Dendritic cell treated with granulocyte-macrophage colony-stimulating factor and Interleukin-4, amounts not matched to agents 40 ng/mL and 50 ng/mL, for 4 days (primary cell): ENCODE data around the gene MERTK.
"Not testable (repeated sequence)": the region's sequence is repeated elsewhere in the genome, so short reads cannot be mapped to it uniquely, and the experiment has no call there.

Source experiments
- H3K27ac Mint-ChIP-seq: one replicate; pipeline ENCODE4 v1.8.0; 2022; ENCODE audit warnings: mild to moderate bottlenecking, mixed read lengths
- H3K27me3 Mint-ChIP-seq: one replicate; pipeline ENCODE4 v1.8.0; 2022; ENCODE audit warnings: mild to moderate bottlenecking, mixed read lengths
- H3K36me3 Mint-ChIP-seq: one replicate; pipeline ENCODE4 v1.8.0; 2022; ENCODE audit warnings: low read depth, mixed read lengths
- H3K4me1 Mint-ChIP-seq: one replicate; pipeline ENCODE4 v1.8.0; 2022; ENCODE audit warnings: low read depth, mixed read lengths
- H3K4me3 Mint-ChIP-seq: one replicate; pipeline ENCODE4 v1.8.0; 2022; ENCODE audit warnings: mild to moderate bottlenecking, moderate library complexity, mixed read lengths
- H3K9me3 Mint-ChIP-seq: one replicate; pipeline ENCODE4 v1.8.0; 2022; ENCODE audit warnings: mixed read lengths
- intact Hi-C: fragments of 100-400 bp; cut with micrococcal nuclease; formaldehyde crosslinking; loops from one replicate; pipeline ENCODE4 v1.15.0; 2022

Gene MERTK

DNA sequence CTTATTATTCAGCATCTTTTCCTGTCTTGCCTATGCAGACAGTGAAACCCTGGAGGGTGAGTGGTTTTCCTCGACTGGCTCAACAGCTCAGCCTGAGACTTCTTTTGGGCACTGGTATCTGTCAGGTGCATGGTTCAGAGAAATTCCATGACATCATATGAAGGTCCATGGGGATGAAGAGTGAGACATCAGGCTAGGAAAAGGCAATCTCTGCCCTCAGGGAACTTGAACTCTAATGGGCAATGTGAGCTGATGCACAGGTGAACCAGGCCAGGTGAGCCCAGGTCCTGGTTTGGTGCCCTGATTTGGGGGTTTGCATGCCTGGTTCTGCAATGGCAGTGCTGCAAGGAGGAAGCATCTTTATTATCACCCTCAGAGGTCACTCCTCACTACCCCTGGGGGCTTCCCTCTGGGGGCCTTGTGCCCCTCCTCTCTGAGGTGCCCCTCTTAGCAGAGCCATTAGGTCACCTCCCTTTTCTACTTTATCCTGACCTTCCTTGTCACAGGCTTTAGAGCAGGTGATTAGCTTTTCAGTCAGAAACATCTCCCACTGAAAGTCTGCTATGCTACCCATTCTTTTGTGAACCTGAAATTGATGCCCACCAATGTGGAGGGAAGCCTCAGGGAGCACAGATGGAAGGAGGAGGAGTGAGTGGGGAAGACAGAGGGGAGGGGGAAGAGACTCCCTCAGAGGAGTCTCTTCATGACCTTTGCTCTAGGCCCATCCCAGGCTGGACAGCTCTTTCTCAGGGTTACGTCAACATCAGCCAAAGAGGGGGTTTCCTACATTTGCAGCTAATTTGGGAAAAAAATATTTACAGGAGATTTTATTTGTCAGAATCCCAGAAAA, 47.3 kb downstream of the MERTK start:
- Mint-ChIP-seq H3K27me3 (no peaks in the 10 kb centered on the region), H3K4me3 (no peak overlapping the region), H3K9me3 (no peaks in the 10 kb centered on the region), H3K27ac (no peak overlapping the region), H3K36me3 (peaks cover 15% of the 10 kb centered on the region), H3K4me1 (peaks cover 9% of the 10 kb centered on the region)
- intact Hi-C loops: no loop called here

- peaks cover 15% of the 10 kb centered on the region for H3K36me3 Mint-ChIP-seq
- H3K9me3 Mint-ChIP-seq: no peaks in the 10 kb centered on the region
- intact Hi-C loops: no loop called here
- H3K27ac Mint-ChIP-seq: no peak overlapping the region
- peaks cover 9% of the 10 kb centered on the region for H3K4me1 Mint-ChIP-seq
- H3K4me3 Mint-ChIP-seq: no peak overlapping the region
- H3K27me3 Mint-ChIP-seq: no peaks in the 10 kb centered on the region
Measured at GRCh38 chr2:111946294-111947114, 48.1 kb downstream of the MERTK start.

- Mint-ChIP-seq H3K4me3 (no peak overlapping the region), H3K36me3 (peaks cover 15% of the 10 kb centered on the region), H3K27ac (no peak overlapping the region), H3K4me1 (peaks cover 9% of the 10 kb centered on the region), H3K9me3 (no peaks in the 10 kb centered on the region), H3K27me3 (no peaks in the 10 kb centered on the region)
- intact Hi-C loops: no loop called here
Measured at GRCh38 chr2:111947219-111947618, 48.8 kb downstream of the MERTK start.

DNA sequence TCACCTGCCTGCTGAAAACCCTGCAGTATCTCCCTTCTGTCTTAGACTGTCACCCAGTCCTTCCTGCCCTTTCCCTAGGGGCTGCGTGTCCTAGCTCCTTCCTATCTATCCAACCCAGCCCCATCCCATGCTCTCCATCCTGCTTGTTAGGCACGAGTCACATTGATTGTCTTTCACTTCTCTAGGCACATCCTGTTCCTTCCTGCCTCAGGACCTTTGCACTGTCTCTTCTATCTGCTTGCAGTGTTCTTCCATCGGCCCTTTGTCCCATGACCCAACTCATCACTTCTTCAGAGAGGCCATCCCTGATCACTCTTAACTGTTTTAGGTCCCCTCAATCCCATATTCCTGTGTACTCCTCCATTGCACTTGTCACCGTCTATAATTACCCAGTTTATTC, 50.4 kb downstream of the MERTK start:
- intact Hi-C loops: no loop called here
- H3K4me3 Mint-ChIP-seq: no peak overlapping the region
- H3K36me3 Mint-ChIP-seq: peaks cover 15% of the 10 kb centered on the region
- no peak overlapping the region for H3K27ac Mint-ChIP-seq
- H3K9me3 Mint-ChIP-seq: no peaks in the 10 kb centered on the region
- H3K27me3 Mint-ChIP-seq: no peaks in the 10 kb centered on the region
- H3K4me1 Mint-ChIP-seq: peaks cover 11% of the 10 kb centered on the region

DNA sequence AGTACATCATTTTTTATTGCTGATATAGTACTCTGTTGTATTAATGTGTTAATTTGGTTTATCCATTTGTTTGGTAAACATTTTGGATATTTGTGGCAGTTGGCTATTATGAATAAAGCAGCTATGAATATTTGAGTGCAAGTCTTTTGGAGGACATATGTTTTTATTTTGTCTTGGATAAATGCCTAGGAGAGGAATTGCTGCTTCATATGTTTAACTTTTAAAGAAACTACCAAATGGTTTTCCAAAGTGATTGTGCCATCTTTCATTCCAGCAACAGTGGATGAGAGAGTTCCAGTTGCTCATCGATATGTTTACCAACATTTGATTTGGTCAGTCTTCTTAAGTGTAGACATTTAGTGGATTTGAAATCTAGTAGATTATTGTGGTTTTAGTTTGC, 51.8 kb downstream of the MERTK start:
- Mint-ChIP-seq H3K27ac (no peak overlapping the region), H3K36me3 (peaks cover 15% of the 10 kb centered on the region), H3K27me3 (no peaks in the 10 kb centered on the region), H3K4me3 (no peak overlapping the region), H3K9me3 (no peaks in the 10 kb centered on the region), H3K4me1 (peaks cover 14% of the 10 kb centered on the region)
- intact Hi-C loops: no loop called here

DNA sequence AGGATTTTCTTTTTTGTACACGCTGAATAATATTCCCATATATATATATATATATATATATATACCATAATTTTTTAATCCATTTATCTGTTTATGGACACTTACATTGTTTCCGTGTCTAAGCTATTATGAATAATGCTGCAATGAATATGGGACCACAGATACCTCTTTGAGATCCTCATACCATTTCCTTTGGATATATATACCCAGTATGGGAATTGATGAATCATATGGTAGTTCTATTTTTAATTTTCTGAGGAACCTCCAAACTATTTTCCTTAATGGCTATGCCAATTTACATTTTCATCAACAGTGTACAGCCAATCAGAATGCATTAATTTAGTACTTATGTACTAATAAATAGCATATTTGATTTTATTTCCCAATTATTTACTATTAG, 53.1 kb downstream of the MERTK start:
- no peak overlapping the region for H3K4me3 Mint-ChIP-seq
- intact Hi-C loops: no loop called here
- peaks cover 14% of the 10 kb centered on the region for H3K4me1 Mint-ChIP-seq
- H3K36me3 Mint-ChIP-seq: peaks cover 15% of the 10 kb centered on the region
- no peaks in the 10 kb centered on the region for H3K9me3 Mint-ChIP-seq
- H3K27me3 Mint-ChIP-seq: no peaks in the 10 kb centered on the region
- no peak overlapping the region for H3K27ac Mint-ChIP-seq

DNA sequence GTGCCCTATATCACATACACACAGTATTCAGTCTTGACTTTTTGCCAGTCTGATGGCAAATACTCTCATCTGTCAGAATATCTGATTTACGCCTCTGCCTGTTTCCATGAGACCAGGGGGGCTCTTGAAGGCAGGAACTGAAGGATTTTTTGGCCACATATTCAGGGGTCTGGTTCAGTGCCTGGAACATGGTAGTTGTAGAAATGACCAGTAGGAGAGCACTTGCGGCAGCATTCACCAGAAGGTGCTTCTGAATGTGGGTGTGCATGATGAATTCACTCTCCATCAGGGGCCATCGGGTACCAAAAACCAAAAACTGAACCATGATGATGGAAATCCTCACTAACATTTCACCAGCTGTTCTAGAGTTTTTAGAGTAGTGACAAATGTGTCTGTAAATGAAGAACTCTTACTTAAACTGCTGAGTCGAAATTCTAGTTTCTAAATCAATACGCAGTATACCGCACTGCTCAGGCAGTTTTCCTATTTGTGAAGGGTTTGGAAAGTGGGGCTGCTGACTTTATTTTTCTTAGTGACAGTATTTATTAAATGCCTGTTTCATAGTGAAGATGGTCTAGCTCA, 54.6 kb downstream of the MERTK start:
- Mint-ChIP-seq H3K9me3 (no peaks in the 10 kb centered on the region), H3K4me3 (no peak overlapping the region), H3K27me3 (no peaks in the 10 kb centered on the region), H3K4me1 (peaks cover 24% of the 10 kb centered on the region), H3K36me3 (peaks cover 7% of the 10 kb centered on the region), H3K27ac (no peak overlapping the region)
- intact Hi-C loops: no loop called here

DNA sequence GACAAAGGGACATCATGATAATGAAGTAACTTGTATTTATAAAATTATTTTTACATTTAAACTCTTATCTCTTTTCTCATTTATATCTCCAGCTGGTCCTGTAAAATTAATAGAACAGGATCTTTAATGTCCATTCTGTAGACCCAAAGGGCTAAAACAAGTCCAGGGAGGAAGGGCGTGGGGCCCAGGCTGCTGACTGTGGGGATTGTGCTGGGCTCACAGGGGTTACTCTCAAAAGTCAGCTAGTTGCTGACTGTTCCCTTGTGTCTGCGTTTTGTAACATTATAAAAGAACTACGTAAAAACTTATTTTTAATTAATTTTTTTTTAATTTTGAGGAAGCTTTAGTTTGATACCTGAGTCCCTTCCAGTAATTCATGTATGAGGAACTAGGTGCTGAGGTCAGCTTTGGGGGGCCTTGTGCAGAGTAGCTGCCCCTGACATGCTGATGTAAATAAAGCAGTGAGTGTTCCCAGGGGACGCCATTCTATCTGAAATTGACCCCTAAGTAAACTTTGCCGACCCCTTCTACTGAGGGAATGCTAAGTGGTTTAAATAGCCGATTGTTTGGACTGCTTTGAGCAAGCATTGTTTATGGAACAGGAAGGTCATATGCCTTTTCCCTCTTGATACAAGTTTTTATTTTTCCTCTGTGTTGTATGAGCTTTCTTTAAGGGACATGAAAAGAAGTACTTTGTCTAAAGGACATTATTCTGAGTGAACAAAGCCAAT, 56.4 kb downstream of the MERTK start:
- intact Hi-C loops: no loop called here
- Mint-ChIP-seq H3K9me3 (no peaks in the 10 kb centered on the region), H3K27ac (no peak overlapping the region), H3K36me3 (no peaks in the 10 kb centered on the region), H3K27me3 (no peaks in the 10 kb centered on the region), H3K4me1 (peaks cover 19% of the 10 kb centered on the region), H3K4me3 (no peak overlapping the region)

DNA sequence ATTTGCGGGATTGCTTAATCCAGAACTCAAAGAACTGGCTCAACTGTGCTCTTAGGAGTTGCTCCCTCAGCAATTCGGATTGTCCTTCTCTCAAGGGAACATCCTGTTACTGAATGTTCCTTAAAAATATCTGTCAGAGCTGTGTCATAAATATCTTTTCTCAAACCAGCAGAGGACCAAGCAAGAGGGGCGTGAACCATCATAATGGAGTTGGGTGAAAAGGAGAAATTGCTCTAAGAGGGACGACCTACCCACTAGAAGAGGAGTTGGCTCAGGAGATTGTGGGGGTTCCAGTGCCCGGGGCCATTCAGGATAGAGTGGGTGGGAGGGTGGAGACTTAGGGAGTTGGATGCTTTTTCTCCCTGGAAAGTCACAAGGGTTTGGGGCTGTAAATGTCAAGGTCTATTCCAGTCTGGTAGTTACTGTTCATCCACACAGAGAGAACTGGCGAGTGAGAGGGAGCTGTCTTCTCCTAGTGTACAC, 59.5 kb downstream of the MERTK start:
- intact Hi-C loops: no loop called here
- H3K4me1 Mint-ChIP-seq: peaks cover 19% of the 10 kb centered on the region
- H3K27me3 Mint-ChIP-seq: no peaks in the 10 kb centered on the region
- H3K27ac Mint-ChIP-seq: no peak overlapping the region
- no peaks in the 10 kb centered on the region for H3K36me3 Mint-ChIP-seq
- no peaks in the 10 kb centered on the region for H3K9me3 Mint-ChIP-seq
- H3K4me3 Mint-ChIP-seq: no peak overlapping the region

DNA sequence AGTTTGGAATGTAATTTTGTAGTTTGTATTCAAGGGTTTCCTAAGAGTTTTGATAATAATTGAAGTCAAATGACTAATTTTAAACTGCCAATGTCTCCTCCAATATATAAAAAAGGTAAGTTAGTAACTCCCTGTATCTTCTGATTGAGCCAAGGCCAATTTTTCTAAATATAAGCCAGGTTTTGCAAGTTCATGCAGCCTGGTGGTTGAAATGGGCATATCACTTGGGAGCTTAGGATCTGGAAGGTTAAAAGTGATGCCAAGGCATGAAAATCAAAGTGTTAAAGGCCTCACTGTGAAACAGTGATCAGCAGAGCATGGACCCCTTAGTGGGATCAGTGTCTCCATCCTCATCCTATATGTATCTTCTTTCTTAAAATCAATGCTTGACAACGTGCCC, 60.5 kb downstream of the MERTK start:
- Mint-ChIP-seq H3K4me3 (no peak overlapping the region), H3K27me3 (no peaks in the 10 kb centered on the region), H3K36me3 (no peaks in the 10 kb centered on the region), H3K9me3 (no peaks in the 10 kb centered on the region), H3K4me1 (peaks cover 16% of the 10 kb centered on the region), H3K27ac (peak overlapping the region; percentile 11)
- intact Hi-C loops: no loop called here

- H3K4me3 Mint-ChIP-seq: no peak overlapping the region
- no peak overlapping the region for H3K27ac Mint-ChIP-seq
- intact Hi-C loops: no loop called here
- no peaks in the 10 kb centered on the region for H3K9me3 Mint-ChIP-seq
- no peaks in the 10 kb centered on the region for H3K36me3 Mint-ChIP-seq
- no peaks in the 10 kb centered on the region for H3K27me3 Mint-ChIP-seq
- peaks cover 27% of the 10 kb centered on the region for H3K4me1 Mint-ChIP-seq
Measured at GRCh38 chr2:111961663-111962062, 63.3 kb downstream of the MERTK start.

- H3K27me3 Mint-ChIP-seq, H3K9me3 Mint-ChIP-seq, intact Hi-C loops, H3K36me3 Mint-ChIP-seq, H3K27ac Mint-ChIP-seq, H3K4me3 Mint-ChIP-seq: not testable (repeated sequence)
- peaks cover 27% of the 10 kb centered on the region for H3K4me1 Mint-ChIP-seq
Measured at GRCh38 chr2:111963086-111963485, 64.7 kb downstream of the MERTK start.

- H3K9me3 Mint-ChIP-seq, H3K36me3 Mint-ChIP-seq, H3K27me3 Mint-ChIP-seq, intact Hi-C loops, H3K27ac Mint-ChIP-seq, H3K4me3 Mint-ChIP-seq: not testable (repeated sequence)
- H3K4me1 Mint-ChIP-seq: peaks cover 23% of the 10 kb centered on the region
Measured at GRCh38 chr2:111963508-111963907, 65.1 kb downstream of the MERTK start.
